ENCODE data around the gene RNF26.

DNA sequence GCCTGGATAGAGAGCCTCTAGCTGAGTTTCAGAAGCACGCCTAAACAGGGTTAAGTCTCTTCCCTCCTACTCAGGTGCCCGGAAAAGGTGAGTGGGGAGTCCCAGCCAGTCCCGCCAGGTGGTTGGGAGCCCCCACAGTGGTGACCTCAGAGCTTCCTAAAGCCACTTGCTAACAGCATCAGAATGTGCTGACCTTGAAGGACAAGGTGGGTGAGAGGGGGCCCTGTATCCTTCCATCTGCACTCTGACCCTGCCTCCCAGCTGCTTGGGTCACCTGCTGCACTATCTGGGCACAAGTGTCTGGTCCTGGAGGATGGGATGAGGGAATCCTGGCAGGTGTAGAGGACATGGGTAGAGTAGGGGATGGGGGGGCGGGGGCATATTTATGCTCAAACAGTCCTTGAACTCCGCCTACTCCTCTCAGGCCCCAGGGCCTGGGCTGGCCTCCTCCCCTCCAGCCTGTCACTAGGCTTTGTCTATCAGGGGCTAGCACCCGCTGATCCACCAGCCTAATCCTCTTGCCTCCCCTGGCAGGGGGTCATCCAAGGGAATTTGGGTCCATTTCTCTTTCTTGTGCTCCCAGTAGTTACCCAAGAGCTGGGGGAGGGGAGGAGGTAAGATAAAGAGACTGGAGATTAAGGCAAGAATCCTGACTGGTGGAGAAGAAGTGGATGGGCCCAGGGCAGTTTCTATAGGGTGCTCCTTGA lies 43.8 kb downstream of the RNF26 start:
- no peak for TF ChIP-seq POLR2A (IDR thresholded peaks at IDR 0.05; ENCODE audit: borderline replicate concordance, extremely low read depth, insufficient read depth, insufficient read length)
- TF ChIP-seq, protein P1, sequence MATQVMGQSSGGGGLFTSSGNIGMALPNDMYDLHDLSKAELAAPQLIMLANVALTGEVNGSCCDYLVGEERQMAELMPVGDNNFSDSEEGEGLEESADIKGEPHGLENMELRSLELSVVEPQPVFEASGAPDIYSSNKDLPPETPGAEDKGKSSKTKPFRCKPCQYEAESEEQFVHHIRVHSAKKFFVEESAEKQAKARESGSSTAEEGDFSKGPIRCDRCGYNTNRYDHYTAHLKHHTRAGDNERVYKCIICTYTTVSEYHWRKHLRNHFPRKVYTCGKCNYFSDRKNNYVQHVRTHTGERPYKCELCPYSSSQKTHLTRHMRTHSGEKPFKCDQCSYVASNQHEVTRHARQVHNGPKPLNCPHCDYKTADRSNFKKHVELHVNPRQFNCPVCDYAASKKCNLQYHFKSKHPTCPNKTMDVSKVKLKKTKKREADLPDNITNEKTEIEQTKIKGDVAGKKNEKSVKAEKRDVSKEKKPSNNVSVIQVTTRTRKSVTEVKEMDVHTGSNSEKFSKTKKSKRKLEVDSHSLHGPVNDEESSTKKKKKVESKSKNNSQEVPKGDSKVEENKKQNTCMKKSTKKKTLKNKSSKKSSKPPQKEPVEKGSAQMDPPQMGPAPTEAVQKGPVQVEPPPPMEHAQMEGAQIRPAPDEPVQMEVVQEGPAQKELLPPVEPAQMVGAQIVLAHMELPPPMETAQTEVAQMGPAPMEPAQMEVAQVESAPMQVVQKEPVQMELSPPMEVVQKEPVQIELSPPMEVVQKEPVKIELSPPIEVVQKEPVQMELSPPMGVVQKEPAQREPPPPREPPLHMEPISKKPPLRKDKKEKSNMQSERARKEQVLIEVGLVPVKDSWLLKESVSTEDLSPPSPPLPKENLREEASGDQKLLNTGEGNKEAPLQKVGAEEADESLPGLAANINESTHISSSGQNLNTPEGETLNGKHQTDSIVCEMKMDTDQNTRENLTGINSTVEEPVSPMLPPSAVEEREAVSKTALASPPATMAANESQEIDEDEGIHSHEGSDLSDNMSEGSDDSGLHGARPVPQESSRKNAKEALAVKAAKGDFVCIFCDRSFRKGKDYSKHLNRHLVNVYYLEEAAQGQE (IDR thresholded peaks at IDR 0.05; ENCODE audit: low read depth), result no peak
- TF ChIP-seq, protein P2, sequence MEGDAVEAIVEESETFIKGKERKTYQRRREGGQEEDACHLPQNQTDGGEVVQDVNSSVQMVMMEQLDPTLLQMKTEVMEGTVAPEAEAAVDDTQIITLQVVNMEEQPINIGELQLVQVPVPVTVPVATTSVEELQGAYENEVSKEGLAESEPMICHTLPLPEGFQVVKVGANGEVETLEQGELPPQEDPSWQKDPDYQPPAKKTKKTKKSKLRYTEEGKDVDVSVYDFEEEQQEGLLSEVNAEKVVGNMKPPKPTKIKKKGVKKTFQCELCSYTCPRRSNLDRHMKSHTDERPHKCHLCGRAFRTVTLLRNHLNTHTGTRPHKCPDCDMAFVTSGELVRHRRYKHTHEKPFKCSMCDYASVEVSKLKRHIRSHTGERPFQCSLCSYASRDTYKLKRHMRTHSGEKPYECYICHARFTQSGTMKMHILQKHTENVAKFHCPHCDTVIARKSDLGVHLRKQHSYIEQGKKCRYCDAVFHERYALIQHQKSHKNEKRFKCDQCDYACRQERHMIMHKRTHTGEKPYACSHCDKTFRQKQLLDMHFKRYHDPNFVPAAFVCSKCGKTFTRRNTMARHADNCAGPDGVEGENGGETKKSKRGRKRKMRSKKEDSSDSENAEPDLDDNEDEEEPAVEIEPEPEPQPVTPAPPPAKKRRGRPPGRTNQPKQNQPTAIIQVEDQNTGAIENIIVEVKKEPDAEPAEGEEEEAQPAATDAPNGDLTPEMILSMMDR (IDR thresholded peaks at IDR 0.05 in 2 of 3, conservative IDR thresholded peaks at IDR 0.05 in 1 of 3; ENCODE audit: borderline replicate concordance in 1 of 3, insufficient read depth in 1 of 3, low read depth in 2 of 3, low read length in 2 of 3), result no peak

Measured in HCT116 (cell line).